Activated CD8-positive, alpha-beta T cell treated with anti-CD3 and anti-CD28 coated beads, Interleukin-2, amount 10 ng/mL, durations not matched to agents 7 days and 5 days (primary cell): ENCODE data around the gene CLK4. TPM values are rescaled to one million over a fixed set of nuclear protein-coding genes. Genes with fewer than 3 reads are reported as not detected.
"Not testable (repeated sequence)": the region's sequence is repeated elsewhere in the genome, so short reads cannot be mapped to it uniquely, and the experiment has no call there.

Experiments
- ATAC-seq: fragments of 150-1000 bp; cut with Tn5 transposase; one replicate; pipeline ENCODE4 v1.10.0; 2021; ENCODE audit warnings: moderate library complexity
- CTCF ChIA-PET: fragments of 350-600 bp; sonication (Branson Sonifier 250); formaldehyde crosslinking; loops from one replicate; lab custom pipeline; 2021; ENCODE audit warnings: antibody characterized with exemption; lab: Charles Lee
- POLR2A ChIA-PET: fragments of 350-600 bp; sonication (Branson Sonifier 250); formaldehyde crosslinking; loops from one replicate; lab custom pipeline; 2021; ENCODE audit warnings: antibody characterized with exemption; lab: Charles Lee
- DNase-seq: peaks from one replicate; pipeline ENCODE4 v3.0.0-alpha.2; 2020
- H3K27ac Mint-ChIP-seq: one replicate; pipeline ENCODE4 v1.8.0; 2021; ENCODE audit warnings: mild to moderate bottlenecking, mixed read lengths
- H3K27me3 Mint-ChIP-seq: one replicate; pipeline ENCODE4 v1.8.0; 2021; ENCODE audit warnings: low read depth, mixed read lengths
- H3K36me3 Mint-ChIP-seq: one replicate; pipeline ENCODE4 v1.8.0; 2021; ENCODE audit warnings: low read depth, mixed read lengths
- H3K4me1 Mint-ChIP-seq: one replicate; pipeline ENCODE4 v1.8.0; 2021; ENCODE audit warnings: low read depth, mixed read lengths
- H3K4me3 Mint-ChIP-seq: one replicate; pipeline ENCODE4 v1.8.0; 2021; ENCODE audit warnings: mild to moderate bottlenecking, mixed read lengths
- H3K9me3 Mint-ChIP-seq: one replicate; pipeline ENCODE4 v1.8.0; 2022; ENCODE audit warnings: mixed read lengths; ENCODE audit not compliant: insufficient read depth
- total RNA-seq, 2 experiments: library from RNA; stranded (reverse); gene quantifications; one replicate each; pipeline ENCODE4 v1.2.3, GENCODE V29; 2021

CLK4 gene
- total RNA-seq, 2 experiments from 2014 or later: 25.5 to 26.4 TPM

- ATAC-seq: no peak
- POLR2A ChIA-PET: no interaction called here
Measured at GRCh38 chr5:178595150-178595549, 31.7 kb downstream of the CLK4 start.

GRCh38 chr5:178590924-178591423 lies 35.9 kb downstream of the CLK4 start:
- ChIA-PET POLR2A (no interaction called here), CTCF (interaction anchor here (1.0 to 2.0 kb wide), 2 partner anchors 32 to 339 kb away, joined by 3 to 5 read pairs; no protein-coding TSS in a partner anchor)
- no peak for DNase-seq
- ATAC-seq: no peak
- Mint-ChIP-seq H3K27me3 (peaks cover 57% of the 10 kb centered on the region), H3K9me3 (peaks cover 20% of the 10 kb centered on the region), H3K4me1 (peaks cover 7% of the 10 kb centered on the region), H3K4me3 (peak overlapping the region; percentile 64), H3K27ac (no peak overlapping the region), H3K36me3 (peaks cover 20% of the 10 kb centered on the region)

More at GRCh38 chr5:178595150-178595549, 31.7 kb downstream of the CLK4 start:
- H3K27me3 Mint-ChIP-seq: peaks cover 21% of the 10 kb centered on the region
- no peak for DNase-seq
- no peak overlapping the region for H3K4me3 Mint-ChIP-seq
- H3K9me3 Mint-ChIP-seq: peaks cover 22% of the 10 kb centered on the region
- CTCF ChIA-PET: no interaction called here
- H3K4me1 Mint-ChIP-seq: peaks cover 6% of the 10 kb centered on the region
- H3K27ac Mint-ChIP-seq: no peak overlapping the region
- H3K36me3 Mint-ChIP-seq: peaks cover 49% of the 10 kb centered on the region

- peak within 1 kb of the TSS; percentile 64 for H3K4me3 Mint-ChIP-seq
- peaks cover 7% of the 10 kb centered on the region for H3K4me1 Mint-ChIP-seq
- ChIA-PET CTCF (interaction anchor here (0.7 to 2.0 kb wide), 5 partner anchors 15 to 339 kb away, joined by 3 to 5 read pairs (median 3); no protein-coding TSS in a partner anchor), POLR2A (no interaction called here)
- H3K27ac Mint-ChIP-seq: no peak within 1 kb of the TSS
- peaks cover 58% of the 10 kb centered on the region for H3K27me3 Mint-ChIP-seq
- peak; percentile 80 for ATAC-seq
- peak; percentile 65 for DNase-seq
- peaks cover 16% of the 10 kb centered on the region for H3K9me3 Mint-ChIP-seq
- H3K36me3 Mint-ChIP-seq: peaks cover 16% of the 10 kb centered on the region
Measured at GRCh38 chr5:178590141-178590923, 36.5 kb downstream of the CLK4 start, which contains the start of gene COL23A1. TSS of gene COL23A1 (minus strand) at chr5:178590393.

GRCh38 chr5:178589180-178590140 lies 37.4 kb downstream of the CLK4 start:
- no peak for DNase-seq
- Mint-ChIP-seq H3K36me3 (peaks cover 8% of the 10 kb centered on the region), H3K4me1 (peaks cover 7% of the 10 kb centered on the region), H3K27ac (no peak overlapping the region), H3K4me3 (no peak overlapping the region), H3K27me3 (peaks cover 58% of the 10 kb centered on the region), H3K9me3 (peaks cover 7% of the 10 kb centered on the region)
- POLR2A ChIA-PET: no interaction called here
- peak; percentile 46 for ATAC-seq
- CTCF ChIA-PET: interaction anchor here (0.7 to 2.0 kb wide), 4 partner anchors 16 to 310 kb away, joined by 3 to 5 read pairs (median 3); no protein-coding TSS in a partner anchor

GRCh38 chr5:178588769-178589168 lies 38.1 kb downstream of the CLK4 start:
- ChIA-PET POLR2A (no interaction called here), CTCF (interaction anchor here (2.0 kb wide), 1 partner anchor 308 kb away, joined by 7 read pairs; no protein-coding TSS in a partner anchor)
- peaks cover 58% of the 10 kb centered on the region for H3K27me3 Mint-ChIP-seq

GRCh38 chr5:178587763-178588611 lies 38.9 kb downstream of the CLK4 start:
- Mint-ChIP-seq H3K27ac (no peak overlapping the region), H3K9me3 (no peaks in the 10 kb centered on the region), H3K36me3 (no peaks in the 10 kb centered on the region), H3K4me3 (no peak overlapping the region), H3K4me1 (peaks cover 7% of the 10 kb centered on the region), H3K27me3 (peaks cover 58% of the 10 kb centered on the region)
- ATAC-seq (no peak), DNase-seq (no peak)
- CTCF ChIA-PET: interaction anchor here (2.0 kb wide), 1 partner anchor 307 kb away, joined by 7 read pairs; no protein-coding TSS in a partner anchor
- POLR2A ChIA-PET: no interaction called here

More at GRCh38 chr5:178588769-178589168, 38.1 kb downstream of the CLK4 start:
- DNase-seq (no peak), ATAC-seq (no peak)
- Mint-ChIP-seq H3K4me3 (no peak overlapping the region), H3K4me1 (peaks cover 7% of the 10 kb centered on the region), H3K36me3 (peaks cover under 1% of the 10 kb centered on the region), H3K27ac (no peak overlapping the region), H3K9me3 (peaks cover under 1% of the 10 kb centered on the region)

- ATAC-seq: no peak
- DNase-seq: no peak
- POLR2A ChIA-PET: no interaction called here
- peaks cover 51% of the 10 kb centered on the region for H3K27me3 Mint-ChIP-seq
- no peak overlapping the region for H3K27ac Mint-ChIP-seq
- CTCF ChIA-PET: no interaction called here
- H3K4me1 Mint-ChIP-seq: peaks cover 7% of the 10 kb centered on the region
- no peaks in the 10 kb centered on the region for H3K9me3 Mint-ChIP-seq
- no peak overlapping the region for H3K4me3 Mint-ChIP-seq
- H3K36me3 Mint-ChIP-seq: no peaks in the 10 kb centered on the region
Measured at GRCh38 chr5:178586396-178586795, 40.5 kb downstream of the CLK4 start.

GRCh38 chr5:178585421-178585820 lies 41.4 kb downstream of the CLK4 start:
- H3K27me3 Mint-ChIP-seq: peaks cover 41% of the 10 kb centered on the region
- POLR2A ChIA-PET, H3K27ac Mint-ChIP-seq, H3K4me3 Mint-ChIP-seq, H3K4me1 Mint-ChIP-seq, DNase-seq, H3K36me3 Mint-ChIP-seq, ATAC-seq, H3K9me3 Mint-ChIP-seq: not testable (repeated sequence)
- CTCF ChIA-PET: interaction anchor here (1.3 kb wide), 1 partner anchor 305 kb away, joined by 4 read pairs; no protein-coding TSS in a partner anchor

GRCh38 chr5:178583279-178583678 lies 43.6 kb downstream of the CLK4 start:
- H3K27me3 Mint-ChIP-seq: peaks cover 29% of the 10 kb centered on the region
- no peaks in the 10 kb centered on the region for H3K4me1 Mint-ChIP-seq
- ChIA-PET CTCF (no interaction called here), POLR2A (no interaction called here)
- H3K27ac Mint-ChIP-seq: no peak overlapping the region
- no peak for DNase-seq
- no peak for ATAC-seq
- H3K9me3 Mint-ChIP-seq: no peaks in the 10 kb centered on the region
- H3K36me3 Mint-ChIP-seq: no peaks in the 10 kb centered on the region
- H3K4me3 Mint-ChIP-seq: no peak overlapping the region

GRCh38 chr5:178582291-178582690 lies 44.6 kb downstream of the CLK4 start:
- CTCF ChIA-PET: no interaction called here
- Mint-ChIP-seq H3K27ac (no peak overlapping the region), H3K9me3 (no peaks in the 10 kb centered on the region), H3K4me3 (no peak overlapping the region), H3K36me3 (no peaks in the 10 kb centered on the region), H3K27me3 (peaks cover 26% of the 10 kb centered on the region), H3K4me1 (no peaks in the 10 kb centered on the region)
- ATAC-seq (no peak), DNase-seq (no peak)
- POLR2A ChIA-PET: no interaction called here

- DNase-seq (no peak), ATAC-seq (no peak)
- Mint-ChIP-seq H3K4me3 (no peak overlapping the region), H3K27me3 (peaks cover 22% of the 10 kb centered on the region), H3K4me1 (no peaks in the 10 kb centered on the region), H3K27ac (no peak overlapping the region), H3K36me3 (no peaks in the 10 kb centered on the region), H3K9me3 (no peaks in the 10 kb centered on the region)
- ChIA-PET POLR2A (no interaction called here), CTCF (no interaction called here)
Measured at GRCh38 chr5:178581621-178582020, 45.2 kb downstream of the CLK4 start.
